GM18517 (cell line): ENCODE measurements around the gene PTPRQ.
"Not testable (repeated sequence)": the region's sequence is repeated elsewhere in the genome, so short reads cannot be mapped to it uniquely, and the experiment has no call there.

Source experiments
- ATAC-seq: cut with Tn5 transposase; IDR thresholded peaks from one replicate; pipeline ENCODE4 v1.9.1; 2021; ENCODE audit warnings: mild to moderate bottlenecking, moderate library complexity; ENCODE audit not compliant: unreplicated experiment

Gene PTPRQ

DNA sequence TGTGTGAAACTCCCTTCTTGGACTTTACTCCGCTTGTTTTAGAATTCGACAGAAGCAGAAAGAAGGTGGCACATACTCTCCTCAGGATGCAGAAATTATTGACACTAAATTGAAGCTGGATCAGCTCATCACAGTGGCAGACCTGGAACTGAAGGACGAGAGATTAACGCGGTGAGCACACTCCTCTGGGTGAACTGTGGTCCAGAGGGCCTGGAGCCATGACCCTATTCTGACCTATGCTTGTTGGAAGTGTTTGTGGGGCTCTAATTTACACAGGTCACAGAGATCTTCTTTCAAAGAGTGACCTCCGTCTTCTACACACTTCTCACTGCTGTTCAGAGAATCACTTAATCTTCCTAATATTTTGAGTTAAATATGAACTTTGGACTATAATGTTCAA lies 190.9 kb downstream of the PTPRQ start:
- ATAC-seq: no peak

DNA sequence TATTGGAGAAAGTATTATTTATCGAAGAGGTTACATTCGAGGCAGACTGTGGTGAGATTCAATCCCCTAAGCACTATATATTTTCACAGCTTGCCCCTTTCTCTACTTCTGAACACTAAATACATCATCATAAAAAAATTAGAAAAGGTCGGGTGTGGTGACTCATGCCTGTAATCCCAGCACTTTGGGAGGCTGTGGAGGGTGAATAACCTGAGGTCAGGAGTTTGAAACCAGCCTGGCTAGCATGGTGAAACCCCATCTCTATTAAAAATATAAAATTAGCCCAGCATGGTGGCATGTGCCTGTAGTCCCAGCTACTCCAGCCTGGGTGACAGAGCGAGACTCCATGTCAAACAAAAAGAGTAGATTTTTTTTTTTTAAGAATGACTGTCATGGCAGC lies 192.8 kb downstream of the PTPRQ start:
- ATAC-seq: no peak

DNA sequence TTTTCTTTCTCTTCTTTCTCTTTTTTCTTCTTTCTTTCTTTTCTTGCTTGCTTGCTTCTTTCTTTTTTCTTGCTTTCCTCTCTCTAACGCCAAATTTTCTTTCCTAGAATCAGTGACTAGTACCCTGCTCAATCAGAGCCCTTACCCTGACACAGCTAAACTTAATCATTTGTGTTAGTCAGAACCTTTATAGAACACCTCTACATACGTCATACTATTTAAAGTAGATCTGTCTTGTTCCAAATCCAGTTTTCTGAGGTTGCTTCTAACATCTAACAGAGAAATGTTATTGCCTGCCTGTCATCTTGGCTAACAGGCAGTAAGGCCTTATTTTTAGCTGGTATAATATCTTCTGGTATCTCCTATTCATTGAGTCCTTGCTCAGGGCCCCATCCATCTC lies 197.9 kb downstream of the PTPRQ start:
- no peak for ATAC-seq

DNA sequence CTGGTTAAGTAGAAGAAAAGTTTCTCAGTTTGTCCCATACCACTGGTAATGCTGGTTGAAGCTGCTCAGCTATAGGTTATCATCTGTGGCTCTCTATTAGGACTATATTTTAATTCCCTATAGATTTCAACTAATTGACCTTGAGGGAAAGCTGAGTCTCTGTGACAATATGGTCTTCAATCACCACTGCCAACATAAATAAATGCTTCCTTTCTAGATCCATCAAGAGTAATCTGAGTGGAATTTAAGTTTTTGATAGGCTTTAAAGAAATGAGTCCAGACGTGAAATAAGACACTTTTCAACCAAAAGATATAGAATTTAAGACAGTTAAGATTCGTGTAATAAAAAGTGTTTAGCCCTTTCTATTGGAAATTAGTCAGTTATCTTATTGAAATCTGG lies 199.9 kb downstream of the PTPRQ start:
- no peak for ATAC-seq

DNA sequence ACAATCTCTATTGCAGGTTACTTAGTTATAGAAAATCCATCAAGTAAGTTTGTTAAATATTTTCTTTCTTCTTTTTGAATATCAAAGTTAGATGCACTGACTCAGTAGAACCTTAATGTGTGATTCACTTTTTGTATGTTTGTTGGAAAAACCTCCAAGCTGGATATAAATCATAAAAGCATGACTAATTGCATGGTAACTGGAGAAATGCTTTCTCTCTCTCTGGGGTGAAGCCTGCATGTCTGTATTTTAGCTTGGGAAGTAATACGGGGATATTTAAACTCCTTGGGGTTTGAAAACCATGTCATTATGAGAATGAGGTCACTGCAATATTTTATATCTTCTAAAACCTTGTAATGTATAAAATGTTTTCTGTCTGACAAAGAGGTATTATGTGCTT lies 204.8 kb downstream of the PTPRQ start:
- ATAC-seq: no peak

DNA sequence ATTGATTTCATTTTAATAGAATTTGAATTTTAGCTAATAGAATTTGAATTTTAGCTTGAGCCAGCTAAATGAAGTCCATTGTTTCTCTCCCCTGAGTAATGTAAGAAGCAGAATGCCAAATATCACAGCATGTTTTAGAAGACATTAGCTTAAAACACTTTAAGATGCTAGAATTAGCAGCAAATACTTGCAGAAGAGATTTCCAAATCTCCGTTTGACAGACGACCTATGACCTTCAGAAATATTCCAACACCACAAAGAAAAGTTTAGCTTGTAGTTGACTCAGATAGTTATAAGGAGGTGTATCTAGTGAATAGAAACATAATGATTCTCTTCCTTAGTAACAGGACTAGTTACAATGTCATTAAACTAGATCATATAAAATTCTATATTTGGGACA lies 211.7 kb downstream of the PTPRQ start:
- no peak for ATAC-seq

DNA sequence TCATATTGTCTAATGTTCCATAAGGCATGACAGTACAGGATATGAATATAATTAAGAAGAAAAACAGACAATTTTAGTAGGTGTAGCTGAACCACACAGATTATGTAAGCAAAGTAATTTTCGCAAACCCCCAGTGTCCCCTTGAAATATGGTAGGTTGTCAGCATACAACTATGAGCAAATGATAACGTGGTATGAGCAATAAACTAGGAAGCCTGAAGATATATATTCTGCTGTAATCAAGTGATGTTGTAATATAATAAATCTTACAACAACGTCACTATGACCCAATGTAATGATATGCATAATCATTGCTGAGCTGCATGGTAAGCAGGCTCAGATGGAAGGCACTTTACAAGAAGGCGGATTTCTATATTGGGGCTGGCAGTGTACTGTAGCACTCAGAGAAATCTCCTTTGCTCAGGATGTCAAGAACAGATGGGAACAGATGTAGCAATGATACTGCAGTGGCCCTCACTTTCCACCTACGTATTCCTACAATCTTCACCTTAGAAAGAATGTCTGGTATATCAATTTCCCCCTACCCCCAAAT lies 215.6 kb downstream of the PTPRQ start:
- no peak for ATAC-seq

DNA sequence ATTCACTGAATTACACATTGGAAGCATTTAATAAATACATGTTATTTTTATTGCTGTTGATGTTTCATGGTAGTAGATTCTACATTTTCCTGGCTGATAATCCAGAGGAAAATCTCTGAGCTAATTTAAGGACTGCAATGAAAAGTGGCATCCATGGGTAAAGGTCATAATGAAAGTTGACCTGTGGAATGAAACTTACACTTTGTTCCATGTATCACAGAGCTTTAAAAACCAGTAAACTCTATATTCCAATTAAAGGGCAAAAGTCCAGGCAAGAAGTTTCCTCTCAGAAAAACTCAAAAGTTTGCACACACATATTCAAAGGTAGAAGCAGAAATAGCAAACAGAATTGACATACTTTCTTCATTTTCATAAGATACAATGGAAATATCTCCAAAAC lies 218.6 kb downstream of the PTPRQ start:
- ATAC-seq: no peak

DNA sequence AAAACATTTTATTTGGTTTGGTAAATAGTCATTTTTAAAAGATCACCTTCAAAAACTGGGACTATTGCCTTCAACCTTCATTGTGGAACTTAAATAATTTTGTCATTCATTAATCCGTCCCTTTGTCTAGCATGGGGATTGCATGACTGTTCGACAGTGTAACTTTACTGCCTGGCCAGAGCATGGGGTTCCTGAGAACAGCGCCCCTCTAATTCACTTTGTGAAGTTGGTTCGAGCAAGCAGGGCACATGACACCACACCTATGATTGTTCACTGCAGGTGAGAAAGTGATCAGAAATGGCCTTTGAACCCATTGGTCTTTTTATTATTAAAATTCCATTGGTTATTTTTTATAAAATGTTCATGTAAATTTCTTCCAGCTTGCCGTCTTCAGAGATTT lies 226.2 kb downstream of the PTPRQ start:
- no peak for ATAC-seq

DNA sequence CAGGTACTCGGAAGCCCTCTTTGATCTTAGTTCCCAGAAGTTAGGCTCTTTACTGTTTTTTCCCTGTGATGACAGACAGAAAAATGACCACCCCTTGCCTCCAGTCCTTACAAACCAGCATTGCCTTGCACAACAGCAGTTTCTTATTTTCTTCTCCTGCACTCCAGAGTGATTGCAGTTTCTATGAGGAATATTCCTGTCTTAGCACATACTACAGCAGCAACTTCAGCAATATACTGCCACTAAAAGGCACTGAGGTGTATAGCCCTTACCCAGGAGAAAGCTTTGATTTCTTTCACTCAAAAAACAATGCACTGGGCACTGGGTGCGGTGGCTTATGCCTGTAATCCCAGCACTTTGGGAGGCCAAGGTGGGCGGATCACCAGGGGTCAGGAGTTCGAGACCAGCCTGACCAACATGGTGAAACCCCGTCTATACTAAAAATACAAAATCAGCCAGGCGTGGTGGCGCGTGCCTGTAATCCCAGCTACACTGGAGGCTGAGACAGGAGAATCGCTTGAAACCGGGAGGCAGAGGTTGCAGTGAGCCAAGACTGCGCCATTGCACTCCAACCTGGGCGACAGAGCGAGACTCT lies 232.1 kb downstream of the PTPRQ start:
- not testable (repeated sequence) for ATAC-seq

DNA sequence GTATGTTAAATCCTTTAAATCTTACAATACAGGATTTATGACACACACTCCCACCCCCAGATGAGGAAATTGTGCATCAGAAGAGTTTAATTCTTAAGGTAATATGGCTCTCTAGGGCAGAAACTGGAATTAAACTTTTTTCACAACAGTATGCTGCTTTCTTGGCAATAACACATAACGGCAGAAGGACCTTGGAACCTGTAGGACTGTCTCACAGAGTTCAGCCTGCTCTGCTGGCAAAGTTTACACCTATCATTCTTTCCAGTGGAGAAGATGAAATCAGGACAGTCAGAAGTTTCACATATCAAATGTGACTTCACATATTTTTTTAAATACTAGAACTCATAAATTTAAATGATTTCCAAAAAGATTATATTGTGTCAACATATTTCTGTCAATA lies 232.8 kb downstream of the PTPRQ start:
- ATAC-seq: no peak

DNA sequence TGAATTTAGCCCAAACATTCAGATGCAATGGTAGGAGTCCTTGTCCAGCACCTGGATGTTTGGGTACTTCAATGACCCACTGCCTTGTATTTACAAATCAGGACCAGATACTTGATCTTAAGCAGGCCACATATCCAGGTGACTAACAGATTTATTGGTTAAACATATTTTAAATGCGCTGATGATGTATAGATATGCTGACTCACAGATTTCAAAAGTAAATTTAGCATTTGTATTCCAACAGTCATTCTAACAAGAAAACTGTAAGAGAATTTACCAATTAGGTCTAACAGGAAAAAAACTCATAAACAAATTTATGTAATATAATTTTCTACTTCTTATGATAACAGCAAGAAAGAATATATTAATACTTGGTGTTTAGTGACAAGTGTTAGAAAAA lies 234.0 kb downstream of the PTPRQ start:
- ATAC-seq: no peak

DNA sequence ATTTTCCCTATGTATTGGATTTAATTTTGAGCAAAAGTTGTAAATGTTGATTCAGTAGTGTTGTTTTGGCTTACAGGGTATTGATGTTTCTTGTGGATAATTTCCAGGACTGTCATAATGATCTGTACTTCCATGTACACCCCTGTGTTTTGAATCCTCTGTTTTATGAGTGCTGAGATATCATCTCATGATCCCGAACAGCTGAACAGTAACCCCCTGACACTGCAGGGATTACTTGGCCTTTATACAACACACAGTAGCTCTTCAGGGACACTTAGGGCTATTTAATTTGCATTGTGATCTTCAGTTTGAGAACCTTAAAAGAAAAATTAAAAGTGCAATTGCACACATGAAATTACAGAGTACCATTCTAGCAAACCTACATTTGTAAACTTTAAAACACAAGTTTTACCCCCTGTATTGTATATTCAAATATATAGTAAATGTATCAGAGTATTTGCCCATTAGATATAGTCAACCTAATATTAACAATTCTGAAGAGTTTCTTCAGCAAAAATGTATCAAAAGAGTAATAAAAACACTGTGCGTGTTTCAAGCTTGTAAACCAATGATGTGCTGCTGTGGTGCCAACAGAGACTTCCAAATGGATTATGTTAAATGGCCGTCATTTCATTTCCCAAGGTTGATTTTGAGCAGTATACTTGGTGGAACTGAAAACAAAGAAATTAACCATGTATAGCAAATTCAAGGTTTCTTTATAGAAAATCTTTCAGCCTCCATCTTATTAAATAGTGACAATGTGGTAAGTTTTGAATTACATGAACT lies 235.5 kb downstream of the PTPRQ start:
- ATAC-seq: no peak

DNA sequence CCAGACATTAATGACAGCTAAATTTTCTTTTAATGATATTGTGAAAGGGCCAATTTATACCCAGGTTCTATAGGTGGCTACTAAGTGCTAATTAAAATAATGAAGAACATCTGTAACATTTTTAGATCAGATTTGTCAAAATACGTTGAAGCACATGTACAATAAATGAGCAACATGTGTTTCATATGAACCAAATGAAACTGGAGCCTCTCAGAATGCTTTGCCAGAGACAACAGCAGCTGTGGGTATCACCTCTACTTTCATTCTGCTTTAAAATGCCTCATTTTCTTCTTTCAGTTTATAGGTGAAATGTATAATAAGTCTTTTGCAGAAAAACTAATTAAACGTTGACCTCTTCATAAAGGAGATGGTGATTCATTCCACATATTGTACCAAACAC lies 237.3 kb downstream of the PTPRQ start:
- ATAC-seq: peak; percentile 72

DNA sequence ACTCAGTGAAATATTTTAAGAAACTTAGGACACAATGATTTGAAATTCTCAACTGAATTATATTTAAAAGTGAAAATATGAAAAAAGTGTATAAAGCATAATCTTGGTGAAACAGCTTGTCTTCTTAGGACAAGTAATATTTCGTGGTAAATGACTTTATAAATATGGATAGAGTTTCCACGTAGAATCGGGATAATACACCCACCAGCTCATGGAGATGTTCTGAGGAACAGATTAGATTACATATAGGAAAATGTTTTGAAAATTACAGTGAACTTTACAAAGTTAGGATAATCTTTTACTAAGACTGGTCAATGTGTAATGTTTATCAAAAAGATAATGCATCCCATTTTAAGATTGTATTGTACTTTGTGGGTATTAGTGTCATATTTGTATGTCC lies 237.8 kb downstream of the PTPRQ start:
- ATAC-seq: no peak

DNA sequence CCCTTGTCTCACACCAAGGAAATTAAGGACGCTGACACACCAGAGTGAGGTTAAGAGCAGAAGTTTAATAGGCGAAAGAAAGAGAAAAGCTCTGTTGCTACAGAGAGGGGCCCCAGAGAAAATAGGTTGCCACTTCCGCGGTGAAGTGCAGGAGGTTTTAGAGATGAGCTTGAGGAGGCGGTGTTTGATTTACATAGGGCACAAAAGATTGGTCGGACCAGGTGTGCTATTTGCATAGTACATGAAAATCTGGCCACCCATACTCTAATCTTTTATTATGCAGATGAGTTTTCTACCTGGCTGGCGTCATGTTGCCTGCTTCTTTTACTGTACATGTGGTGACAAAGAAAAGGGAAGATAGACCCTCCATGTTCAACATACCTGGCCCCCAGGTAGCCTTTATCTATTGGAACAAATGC lies 240.1 kb downstream of the PTPRQ start:
- no peak for ATAC-seq

DNA sequence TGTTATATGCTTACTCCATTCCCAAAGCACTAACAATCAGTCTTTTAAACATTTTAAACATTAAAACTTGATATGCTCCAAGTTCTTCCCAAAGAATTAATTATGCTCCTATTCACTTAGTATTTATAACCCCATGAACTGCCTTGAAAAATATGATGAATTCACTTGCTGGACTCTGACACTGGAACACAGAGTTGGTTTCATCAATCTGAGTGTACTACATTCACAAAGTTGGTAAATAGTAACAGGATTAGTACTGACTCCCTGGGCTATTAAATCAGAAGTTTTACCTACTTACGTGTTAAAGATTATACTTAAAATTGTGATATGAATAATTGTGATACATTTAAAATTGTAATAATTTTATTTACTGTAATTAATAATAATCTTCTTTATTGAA lies 246.1 kb downstream of the PTPRQ start:
- ATAC-seq: no peak

DNA sequence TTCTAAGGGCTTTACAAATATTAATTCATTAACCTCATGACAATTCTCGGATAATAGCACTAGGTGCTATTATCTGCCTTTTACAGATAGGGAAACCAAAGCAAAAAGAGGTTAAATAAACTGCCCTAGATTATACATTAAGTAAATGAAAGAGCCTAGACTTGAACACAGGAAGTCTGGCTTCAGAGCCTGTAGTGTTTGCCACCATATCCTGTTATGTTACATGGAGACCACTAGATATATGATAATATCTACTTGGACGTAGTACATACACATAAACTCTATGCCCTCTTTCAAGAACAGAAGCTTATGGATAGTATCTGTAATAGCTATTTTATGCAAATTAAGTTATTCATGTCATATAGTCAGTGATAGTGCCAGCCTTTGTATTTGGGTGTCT lies 246.5 kb downstream of the PTPRQ start:
- ATAC-seq: no peak

DNA sequence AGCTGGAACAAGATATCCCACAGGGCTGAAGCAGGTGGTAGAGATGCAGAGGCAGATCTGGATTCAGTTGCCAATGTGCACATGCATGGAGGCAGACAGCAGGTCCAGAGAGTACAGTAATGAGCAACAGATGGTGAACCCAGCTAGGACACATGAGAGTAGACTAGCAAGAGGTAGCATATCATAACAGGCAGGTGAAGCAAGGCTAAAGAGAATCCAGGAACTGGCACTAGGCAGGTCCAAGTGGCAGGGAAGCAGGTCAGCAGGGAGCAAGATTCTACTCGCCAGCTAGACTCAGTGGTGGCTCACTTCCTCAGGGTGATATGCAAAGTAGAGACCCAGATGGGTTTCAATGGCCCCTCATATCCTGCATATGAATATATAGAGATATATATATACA lies 248.1 kb downstream of the PTPRQ start:
- ATAC-seq: no peak

DNA sequence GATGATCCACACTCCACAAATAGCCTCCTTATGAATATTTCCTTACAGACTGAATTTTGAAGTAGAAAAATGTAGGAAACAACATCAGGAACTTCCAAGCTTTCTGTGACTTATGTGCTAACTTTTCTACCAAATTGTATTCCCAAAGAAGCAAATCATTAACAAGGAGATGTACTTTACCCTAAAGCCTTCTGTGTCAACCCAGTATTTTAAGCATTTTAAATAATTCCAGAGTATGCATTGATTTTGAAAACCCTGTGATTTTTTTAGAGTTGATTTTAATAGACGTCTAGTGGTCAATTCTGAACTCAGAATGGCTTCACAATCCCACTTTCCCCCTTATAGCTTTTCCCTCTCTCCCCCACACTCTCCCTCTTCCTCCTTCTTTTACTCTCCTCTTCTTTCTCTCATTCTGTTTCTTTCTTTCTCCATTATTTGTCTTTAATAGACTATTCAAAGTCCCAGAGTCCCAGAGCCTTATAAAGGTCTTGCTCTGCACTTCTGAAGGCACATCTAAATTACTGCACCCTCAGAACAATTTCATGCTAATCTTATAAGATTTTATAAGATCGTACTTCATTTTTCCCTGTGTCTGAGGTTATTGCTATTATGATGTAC lies 253.3 kb downstream of the PTPRQ start:
- no peak for ATAC-seq

DNA sequence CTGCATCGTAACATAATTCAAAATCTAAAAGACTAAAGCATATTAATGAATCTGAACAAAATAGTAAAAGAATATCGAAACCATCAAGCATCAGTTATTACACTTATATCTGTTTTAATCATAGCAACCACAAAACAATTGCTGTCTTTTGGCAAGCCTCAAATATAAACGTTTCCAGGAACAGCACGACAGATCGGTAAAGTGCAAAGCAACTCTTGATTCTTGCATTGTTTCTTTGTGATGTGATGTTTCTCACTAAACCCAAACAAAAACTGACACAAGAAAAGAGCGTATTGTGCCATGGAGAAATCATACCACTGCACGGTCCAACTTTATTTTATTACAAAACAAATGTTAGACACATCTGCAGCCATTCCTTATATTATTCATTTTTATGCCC lies 254.2 kb downstream of the PTPRQ start:
- ATAC-seq: no peak
